ENCODE measurements around the gene SH3BP2. TPM values are rescaled to one million over a fixed set of nuclear protein-coding genes. Genes with fewer than 3 reads are reported as not detected.

SH3BP2 gene
- total RNA-seq, 1 donor from 2014 or later: 85.3 TPM

- H3K27ac Mint-ChIP-seq (ENCODE audit: unreplicated experiment): peak overlapping the region; percentile 80
- peaks cover 8% of the 10 kb centered on the region for H3K9me3 Mint-ChIP-seq (ENCODE audit: unreplicated experiment)
- peaks cover 64% of the 10 kb centered on the region for H3K4me1 Mint-ChIP-seq (ENCODE audit: low read depth, unreplicated experiment)
- H3K27me3 Mint-ChIP-seq (ENCODE audit: unreplicated experiment): peaks cover 5% of the 10 kb centered on the region
- DNase-seq: no peak
- no peaks in the 10 kb centered on the region for H3K36me3 Mint-ChIP-seq (ENCODE audit: unreplicated experiment)
- TF ChIP-seq, protein P1, sequence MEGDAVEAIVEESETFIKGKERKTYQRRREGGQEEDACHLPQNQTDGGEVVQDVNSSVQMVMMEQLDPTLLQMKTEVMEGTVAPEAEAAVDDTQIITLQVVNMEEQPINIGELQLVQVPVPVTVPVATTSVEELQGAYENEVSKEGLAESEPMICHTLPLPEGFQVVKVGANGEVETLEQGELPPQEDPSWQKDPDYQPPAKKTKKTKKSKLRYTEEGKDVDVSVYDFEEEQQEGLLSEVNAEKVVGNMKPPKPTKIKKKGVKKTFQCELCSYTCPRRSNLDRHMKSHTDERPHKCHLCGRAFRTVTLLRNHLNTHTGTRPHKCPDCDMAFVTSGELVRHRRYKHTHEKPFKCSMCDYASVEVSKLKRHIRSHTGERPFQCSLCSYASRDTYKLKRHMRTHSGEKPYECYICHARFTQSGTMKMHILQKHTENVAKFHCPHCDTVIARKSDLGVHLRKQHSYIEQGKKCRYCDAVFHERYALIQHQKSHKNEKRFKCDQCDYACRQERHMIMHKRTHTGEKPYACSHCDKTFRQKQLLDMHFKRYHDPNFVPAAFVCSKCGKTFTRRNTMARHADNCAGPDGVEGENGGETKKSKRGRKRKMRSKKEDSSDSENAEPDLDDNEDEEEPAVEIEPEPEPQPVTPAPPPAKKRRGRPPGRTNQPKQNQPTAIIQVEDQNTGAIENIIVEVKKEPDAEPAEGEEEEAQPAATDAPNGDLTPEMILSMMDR (IDR thresholded peaks at IDR 0.05; ENCODE audit: partially characterized antibody, unreplicated experiment): no peak
- peak overlapping the region; percentile 70 for H3K4me3 Mint-ChIP-seq (ENCODE audit: unreplicated experiment)
Measured at GRCh38 chr4:2868877-2869487, 76.1 kb downstream of the SH3BP2 start.

GRCh38 chr4:2869659-2870058 lies 76.8 kb downstream of the SH3BP2 start:
- Mint-ChIP-seq H3K36me3 (ENCODE audit: unreplicated experiment) (no peaks in the 10 kb centered on the region), H3K4me1 (ENCODE audit: low read depth, unreplicated experiment) (peaks cover 64% of the 10 kb centered on the region), H3K27ac (ENCODE audit: unreplicated experiment) (peak overlapping the region; percentile 80), H3K4me3 (ENCODE audit: unreplicated experiment) (peak overlapping the region; percentile 67), H3K9me3 (ENCODE audit: unreplicated experiment) (peaks cover 8% of the 10 kb centered on the region), H3K27me3 (ENCODE audit: unreplicated experiment) (peaks cover 5% of the 10 kb centered on the region)
- DNase-seq: no peak
- TF ChIP-seq, protein P1 (IDR thresholded peaks at IDR 0.05; ENCODE audit: partially characterized antibody, unreplicated experiment): no peak

GRCh38 chr4:2870082-2870481 lies 77.2 kb downstream of the SH3BP2 start:
- H3K27me3 Mint-ChIP-seq (ENCODE audit: unreplicated experiment): peaks cover 5% of the 10 kb centered on the region
- H3K36me3 Mint-ChIP-seq (ENCODE audit: unreplicated experiment): no peaks in the 10 kb centered on the region
- no peak for DNase-seq
- peak overlapping the region; percentile 80 for H3K27ac Mint-ChIP-seq (ENCODE audit: unreplicated experiment)
- peaks cover 61% of the 10 kb centered on the region for H3K4me1 Mint-ChIP-seq (ENCODE audit: low read depth, unreplicated experiment)
- TF ChIP-seq, protein P1 (IDR thresholded peaks at IDR 0.05; ENCODE audit: partially characterized antibody, unreplicated experiment): no peak
- peaks cover 8% of the 10 kb centered on the region for H3K9me3 Mint-ChIP-seq (ENCODE audit: unreplicated experiment)
- H3K4me3 Mint-ChIP-seq (ENCODE audit: unreplicated experiment): peak overlapping the region; percentile 13

DNA sequence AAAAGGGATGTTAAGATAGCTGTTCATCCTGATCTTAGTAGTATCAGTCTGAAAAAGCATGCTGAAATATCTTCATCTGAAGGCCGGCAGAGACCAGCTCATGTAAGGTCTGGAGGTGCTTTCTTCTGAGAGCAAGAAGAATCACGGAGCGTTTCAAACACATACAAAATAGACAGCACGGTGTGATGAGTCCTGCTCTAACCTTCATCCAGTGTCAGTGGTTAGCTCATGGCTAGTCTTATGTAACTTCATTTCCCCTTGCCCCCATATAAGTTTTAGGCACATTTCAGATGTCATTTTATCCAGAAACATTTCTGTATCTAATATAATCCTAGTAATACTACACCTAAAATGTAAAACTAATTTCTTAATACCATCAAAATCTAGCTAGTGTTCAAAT lies 78.6 kb downstream of the SH3BP2 start:
- H3K36me3 Mint-ChIP-seq (ENCODE audit: unreplicated experiment): no peaks in the 10 kb centered on the region
- no peak for DNase-seq
- H3K4me1 Mint-ChIP-seq (ENCODE audit: low read depth, unreplicated experiment): peaks cover 54% of the 10 kb centered on the region
- TF ChIP-seq, protein P1 (IDR thresholded peaks at IDR 0.05; ENCODE audit: partially characterized antibody, unreplicated experiment): no peak
- peak overlapping the region; percentile 96 for H3K27ac Mint-ChIP-seq (ENCODE audit: unreplicated experiment)
- no peak overlapping the region for H3K4me3 Mint-ChIP-seq (ENCODE audit: unreplicated experiment)
- H3K27me3 Mint-ChIP-seq (ENCODE audit: unreplicated experiment): peaks cover 5% of the 10 kb centered on the region
- H3K9me3 Mint-ChIP-seq (ENCODE audit: unreplicated experiment): peaks cover 6% of the 10 kb centered on the region

DNA sequence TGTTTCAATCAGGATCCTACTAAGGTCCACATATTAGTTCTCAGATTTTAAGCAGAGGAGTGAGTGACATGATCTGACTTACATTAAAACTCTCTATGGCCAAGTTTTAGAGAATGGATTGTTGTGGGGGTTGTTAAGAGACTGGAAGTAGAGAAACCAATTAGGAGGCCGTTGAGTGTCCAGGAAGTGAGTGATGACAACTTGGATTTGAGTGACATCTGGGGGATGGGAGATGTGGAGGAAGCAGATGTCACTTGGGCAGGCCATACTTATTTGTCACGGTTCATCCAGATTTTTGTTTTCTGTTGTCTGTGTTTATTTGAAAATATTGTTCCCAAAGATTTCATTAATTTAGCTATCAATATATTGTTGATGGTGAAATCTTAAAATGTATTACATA lies 79.0 kb downstream of the SH3BP2 start:
- Mint-ChIP-seq H3K9me3 (ENCODE audit: unreplicated experiment) (peaks cover 5% of the 10 kb centered on the region), H3K4me1 (ENCODE audit: low read depth, unreplicated experiment) (peaks cover 51% of the 10 kb centered on the region), H3K27ac (ENCODE audit: unreplicated experiment) (peak overlapping the region; percentile 96), H3K36me3 (ENCODE audit: unreplicated experiment) (no peaks in the 10 kb centered on the region), H3K27me3 (ENCODE audit: unreplicated experiment) (peaks cover 5% of the 10 kb centered on the region), H3K4me3 (ENCODE audit: unreplicated experiment) (peak overlapping the region; percentile 82)
- TF ChIP-seq, protein P1 (IDR thresholded peaks at IDR 0.05; ENCODE audit: partially characterized antibody, unreplicated experiment): no peak
- DNase-seq: no peak
